MM.1S (cell line): ENCODE data around the gene NDRG2.

Experiments
- EZH2 ChIP-seq: fragments of 300-600 bp; sonication (generic); optimal IDR thresholded peaks from 2 replicates; pipeline ENCODE3; 2017; ENCODE audit warnings: low read depth, mild to moderate bottlenecking, antibody characterized with exemption, low read length, mixed read lengths
- EZH2phosphoT487 ChIP-seq: fragments of 300-600 bp; sonication (generic); IDR thresholded peaks from 2 replicates; pipeline ENCODE4 v1.6.1; 2018; ENCODE audit warnings: antibody characterized with exemption, low read length
- TF ChIP-seq, protein P1 (sequence below): fragments of 300-600 bp; sonication (generic); IDR thresholded peaks from 2 replicates; pipeline ENCODE4 v1.5.1; 2016; ENCODE audit warnings: antibody characterized with exemption, low read length, mixed read lengths

DNA sequence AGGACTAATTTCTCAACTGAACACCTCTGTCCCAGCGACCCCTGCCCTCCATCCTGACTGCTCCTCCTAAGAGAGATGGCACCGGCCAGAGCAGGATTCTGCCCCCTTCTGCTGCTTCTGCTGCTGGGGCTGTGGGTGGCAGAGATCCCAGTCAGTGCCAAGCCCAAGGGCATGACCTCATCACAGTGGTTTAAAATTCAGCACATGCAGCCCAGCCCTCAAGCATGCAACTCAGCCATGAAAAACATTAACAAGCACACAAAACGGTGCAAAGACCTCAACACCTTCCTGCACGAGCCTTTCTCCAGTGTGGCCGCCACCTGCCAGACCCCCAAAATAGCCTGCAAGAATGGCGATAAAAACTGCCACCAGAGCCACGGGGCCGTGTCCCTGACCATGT lies 18.1 kb upstream of the NDRG2 start:
- TF ChIP-seq, protein P1, sequence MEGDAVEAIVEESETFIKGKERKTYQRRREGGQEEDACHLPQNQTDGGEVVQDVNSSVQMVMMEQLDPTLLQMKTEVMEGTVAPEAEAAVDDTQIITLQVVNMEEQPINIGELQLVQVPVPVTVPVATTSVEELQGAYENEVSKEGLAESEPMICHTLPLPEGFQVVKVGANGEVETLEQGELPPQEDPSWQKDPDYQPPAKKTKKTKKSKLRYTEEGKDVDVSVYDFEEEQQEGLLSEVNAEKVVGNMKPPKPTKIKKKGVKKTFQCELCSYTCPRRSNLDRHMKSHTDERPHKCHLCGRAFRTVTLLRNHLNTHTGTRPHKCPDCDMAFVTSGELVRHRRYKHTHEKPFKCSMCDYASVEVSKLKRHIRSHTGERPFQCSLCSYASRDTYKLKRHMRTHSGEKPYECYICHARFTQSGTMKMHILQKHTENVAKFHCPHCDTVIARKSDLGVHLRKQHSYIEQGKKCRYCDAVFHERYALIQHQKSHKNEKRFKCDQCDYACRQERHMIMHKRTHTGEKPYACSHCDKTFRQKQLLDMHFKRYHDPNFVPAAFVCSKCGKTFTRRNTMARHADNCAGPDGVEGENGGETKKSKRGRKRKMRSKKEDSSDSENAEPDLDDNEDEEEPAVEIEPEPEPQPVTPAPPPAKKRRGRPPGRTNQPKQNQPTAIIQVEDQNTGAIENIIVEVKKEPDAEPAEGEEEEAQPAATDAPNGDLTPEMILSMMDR, result no peak
- TF ChIP-seq EZH2 (no peak), EZH2phosphoT487 (no peak)
